Upper lobe of left lung (tissue), 6 donors: Measurements from ENCODE around the gene SELENOT. TPM values are rescaled to one million over a fixed set of nuclear protein-coding genes. Genes with fewer than 3 reads are reported as not detected.
"Not testable (repeated sequence)": the region's sequence is repeated elsewhere in the genome, so short reads cannot be mapped to it uniquely, and the experiment has no call there.

Source experiments
- ATAC-seq, 2 donors: fragments of 200-7000 bp; cut with Tn5 transposase; one replicate each; pipeline ENCODE4 v1.9.1; 2022; ENCODE audit warnings: mild to moderate bottlenecking in 2 of 2, moderate library complexity in 2 of 2; ENCODE audit not compliant: low FRiP score in 2 of 2
- DNase-seq, 2 donors: peaks; one replicate each; pipeline ENCODE4 v3.0.0-alpha.2; 2019 to 2020
- H3K27ac ChIP-seq, 4 donors: fragments of 200-600 bp; sonication (generic); one replicate each; pipeline ENCODE4 v1.5.1; 2016 to 2019
- H3K27me3 ChIP-seq, 4 donors: fragments of 200-600 bp; sonication (generic); one replicate each; pipeline ENCODE4 v1.5.1; 2017 to 2019
- H3K36me3 ChIP-seq, 4 donors: fragments of 200-600 bp; sonication (generic); one replicate each; pipeline ENCODE4 v1.5.1; 2016 to 2019
- H3K4me1 ChIP-seq, 4 donors: fragments of 200-600 bp; sonication (generic); one replicate each; pipeline ENCODE4 v1.5.1; 2018 to 2019
- H3K4me3 ChIP-seq, 4 donors: fragments of 200-600 bp; sonication (generic); one replicate each; pipeline ENCODE4 v1.5.1; 2017 to 2019; ENCODE audit warnings: mild to moderate bottlenecking in 2 of 4, moderate library complexity in 1 of 4
- H3K9me3 ChIP-seq, 4 donors: fragments of 200-600 bp; sonication (generic); one replicate each; pipeline ENCODE4 v1.5.1; 2018 to 2019
- EP300 ChIP-seq, 4 donors: sonication (generic); formaldehyde crosslinking; IDR thresholded peaks; one replicate each; pipeline ENCODE4 v1.5.1; 2017; ENCODE audit warnings: antibody characterized with exemption in 4 of 4, control low read depth in 2 of 4
- POLR2A ChIP-seq, 4 donors: fragments of 450-650 bp; IDR thresholded peaks; one replicate each; pipeline ENCODE4 v1.5.1; 2016 to 2017; ENCODE audit warnings: antibody characterized with exemption in 4 of 4, mild to moderate bottlenecking in 2 of 4
- POLR2AphosphoS5 ChIP-seq, 2 donors: sonication (generic); formaldehyde crosslinking; IDR thresholded peaks; one replicate each; pipeline ENCODE4 v1.5.1; 2017; ENCODE audit warnings: antibody characterized with exemption in 2 of 2
- WGBS, 2 donors: methylation state at CpG; one replicate each; pipeline ENCODE4 v1.1.5; 2017 to 2018; 5-methylcytosine and 5-hydroxymethylcytosine counted together
- total RNA-seq, 6 donors: library from RNA; depleted of rRNA in 4 of 6; stranded (reverse); fragments of >200 nt in 4 of 6; gene quantifications; one replicate each; pipeline versions ENCODE4 v1.1.0 to v1.2.1, GENCODE V29; 2016 to 2021
- TF ChIP-seq, protein P1 (sequence below), 6 experiments: fragments of 450-650 bp in 4 of 6; fragments of 200-600 bp in 2 of 6; sonication (generic) in 2 of 6; IDR thresholded peaks; one replicate each; pipeline ENCODE4 v1.5.1; 2016 to 2019; ENCODE audit warnings: antibody characterized with exemption in 6 of 6
- donor health status: DM: no; HTN: no; CAD: no; lungs with moderate emphysema.
- donor health status: DM: no; HTN: yes; CAD: no; lungs with severe emphysema.

SELENOT gene
- total RNA-seq, 6 donors from 2014 or later = 9.4 to 120 (median 90.2) TPM

DNA sequence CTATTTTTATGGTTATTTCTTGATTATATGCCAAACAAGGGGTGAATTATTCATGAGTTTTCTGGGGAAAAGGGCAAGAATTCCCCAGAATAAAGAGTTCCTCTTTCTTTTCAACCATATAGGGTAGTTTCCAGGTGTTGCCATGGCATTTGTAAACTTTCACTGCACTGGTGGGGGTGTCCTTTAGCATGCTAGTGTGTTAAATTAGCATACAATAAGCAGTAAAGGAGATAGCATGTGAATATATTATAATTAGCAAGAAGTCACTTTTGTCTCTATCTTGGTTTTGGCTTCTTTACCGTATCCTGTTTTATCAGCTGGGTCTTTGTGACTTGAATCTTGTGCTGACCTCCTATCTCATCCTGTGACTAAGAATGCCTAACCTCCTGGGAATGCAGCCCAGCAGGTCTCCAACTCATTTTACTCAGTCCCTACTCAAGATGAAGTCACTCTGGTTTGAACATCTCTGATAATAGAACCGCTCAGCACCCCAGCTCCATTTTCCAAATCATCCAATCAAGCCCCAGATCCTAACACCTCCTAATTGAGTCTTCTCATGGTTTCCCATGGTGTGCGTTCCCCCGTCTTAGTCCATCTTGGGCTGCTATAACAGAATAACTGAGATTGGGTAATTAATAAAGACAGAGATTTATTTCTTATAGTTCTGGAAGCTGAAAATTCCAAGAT lies 3.4 kb upstream of the SELENOT start:
- H3K4me3 ChIP-seq = no peak overlapping the region
- no peak overlapping the region for H3K27ac ChIP-seq
- H3K4me1 ChIP-seq = peaks cover 12 to 14% (median 14%) of the 10 kb centered on the region in 4 donors
- WGBS, 2 donors = 69 to 72% methylated on average over 4 of the region's 4 CpGs
- H3K9me3 ChIP-seq = no peaks in the 10 kb centered on the region
- H3K27me3 ChIP-seq = no peaks in the 10 kb centered on the region
- TF ChIP-seq, protein P1, sequence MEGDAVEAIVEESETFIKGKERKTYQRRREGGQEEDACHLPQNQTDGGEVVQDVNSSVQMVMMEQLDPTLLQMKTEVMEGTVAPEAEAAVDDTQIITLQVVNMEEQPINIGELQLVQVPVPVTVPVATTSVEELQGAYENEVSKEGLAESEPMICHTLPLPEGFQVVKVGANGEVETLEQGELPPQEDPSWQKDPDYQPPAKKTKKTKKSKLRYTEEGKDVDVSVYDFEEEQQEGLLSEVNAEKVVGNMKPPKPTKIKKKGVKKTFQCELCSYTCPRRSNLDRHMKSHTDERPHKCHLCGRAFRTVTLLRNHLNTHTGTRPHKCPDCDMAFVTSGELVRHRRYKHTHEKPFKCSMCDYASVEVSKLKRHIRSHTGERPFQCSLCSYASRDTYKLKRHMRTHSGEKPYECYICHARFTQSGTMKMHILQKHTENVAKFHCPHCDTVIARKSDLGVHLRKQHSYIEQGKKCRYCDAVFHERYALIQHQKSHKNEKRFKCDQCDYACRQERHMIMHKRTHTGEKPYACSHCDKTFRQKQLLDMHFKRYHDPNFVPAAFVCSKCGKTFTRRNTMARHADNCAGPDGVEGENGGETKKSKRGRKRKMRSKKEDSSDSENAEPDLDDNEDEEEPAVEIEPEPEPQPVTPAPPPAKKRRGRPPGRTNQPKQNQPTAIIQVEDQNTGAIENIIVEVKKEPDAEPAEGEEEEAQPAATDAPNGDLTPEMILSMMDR (IDR thresholded peaks at IDR 0.05) = no peak
- TF ChIP-seq EP300 (IDR thresholded peaks at IDR 0.05) (no peak), POLR2A (IDR thresholded peaks at IDR 0.05) (no peak), POLR2AphosphoS5 (IDR thresholded peaks at IDR 0.05) (no peak)
- DNase-seq = no peak
- ATAC-seq = no peak
- H3K36me3 ChIP-seq = no peaks in the 10 kb centered on the region

DNA sequence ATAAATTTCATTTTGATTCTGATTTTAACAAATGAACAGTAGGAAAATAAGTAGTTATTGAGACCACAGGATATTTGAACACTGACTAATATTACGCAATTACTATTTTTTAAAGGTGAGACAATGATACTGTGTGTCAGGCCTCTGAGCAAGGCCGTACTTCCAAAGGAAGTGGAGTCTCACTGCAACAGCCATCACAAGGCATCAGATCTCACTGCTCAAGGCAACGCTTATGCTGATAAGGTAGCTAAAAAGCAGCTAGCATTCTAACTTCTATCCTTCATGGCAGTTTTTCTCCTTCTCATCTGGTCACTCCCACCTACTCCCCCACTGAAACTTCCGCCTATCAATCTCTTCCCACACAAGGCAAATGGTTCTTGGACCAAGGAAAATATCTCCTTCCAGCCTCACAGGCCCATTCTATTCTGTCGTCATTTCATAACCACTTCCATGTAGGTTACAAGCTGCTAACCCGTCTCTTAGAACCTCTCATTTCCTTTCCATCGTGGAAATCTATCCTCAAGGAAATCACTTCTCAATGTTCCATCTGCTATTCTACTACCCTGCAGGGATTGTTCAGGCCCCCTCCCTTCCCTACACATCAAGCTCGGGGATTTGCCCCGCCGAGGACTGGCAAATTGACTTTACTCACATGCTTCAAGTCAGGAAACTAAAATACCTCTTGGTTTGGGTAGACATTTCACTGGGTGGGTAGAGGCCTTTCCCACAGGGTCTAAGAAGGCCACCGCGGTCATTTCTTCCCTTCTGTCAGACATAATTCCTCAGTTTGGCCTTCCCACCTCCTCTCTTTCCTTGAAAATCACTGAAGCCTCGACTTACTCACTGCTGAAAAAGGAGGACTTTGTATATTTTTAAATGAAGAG lies 2.2 kb upstream of the SELENOT start:
- H3K36me3 ChIP-seq, H3K4me3 ChIP-seq, H3K27me3 ChIP-seq, ATAC-seq, H3K9me3 ChIP-seq, H3K27ac ChIP-seq, DNase-seq: not testable (repeated sequence)
- H3K4me1 ChIP-seq = peaks cover 23 to 24% (median 23%) of the 10 kb centered on the region in 4 donors
- 86 to 92% methylated on average over 13 of the region's 13 CpGs for WGBS, 2 donors

DNA sequence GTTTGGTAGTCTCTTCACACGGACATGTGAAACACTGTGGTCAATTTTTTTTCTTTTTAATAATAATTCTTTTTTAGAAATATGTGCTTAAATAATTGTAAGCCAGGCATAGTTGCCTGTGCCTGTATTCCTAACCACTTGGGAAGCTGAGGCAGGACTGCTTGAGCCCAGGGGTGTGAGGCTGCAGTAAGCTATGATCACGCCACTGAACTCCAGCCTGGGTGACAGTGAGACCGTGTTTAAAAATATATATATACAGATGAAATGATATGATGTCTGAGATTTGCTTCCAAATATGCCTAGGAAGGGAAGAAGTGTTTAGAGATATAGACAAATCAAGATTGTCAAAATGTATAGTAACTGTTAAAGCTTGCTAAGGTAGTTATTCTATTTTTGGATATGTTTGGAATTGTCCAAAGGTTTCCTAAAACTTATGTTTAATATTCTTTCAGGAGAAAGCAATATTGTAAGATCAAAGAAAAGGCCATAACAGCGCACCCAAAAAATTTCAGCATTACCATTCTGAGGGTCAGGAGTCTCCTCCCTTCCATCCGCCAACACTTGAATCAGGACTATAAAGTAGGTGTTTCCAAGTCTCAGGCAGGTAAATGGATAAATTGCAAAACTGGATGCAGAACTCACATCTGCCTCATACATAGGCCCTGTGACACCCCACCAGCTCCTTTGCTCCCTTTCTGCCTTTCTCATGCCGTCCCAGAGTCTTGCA lies 532 bp upstream of the SELENOT start:
- H3K27me3 ChIP-seq = no peaks in the 10 kb centered on the region
- TF ChIP-seq POLR2A (IDR thresholded peaks at IDR 0.05) (no peak), EP300 (IDR thresholded peaks at IDR 0.05) (no peak), POLR2AphosphoS5 (IDR thresholded peaks at IDR 0.05) (no peak)
- TF ChIP-seq, protein P1 (IDR thresholded peaks at IDR 0.05) = no peak
- no peaks in the 10 kb centered on the region for H3K9me3 ChIP-seq
- peak overlapping the region; percentile 23 to 71 (median 68) for H3K4me3 ChIP-seq
- H3K4me1 ChIP-seq = peaks cover 30 to 41% (median 31%) of the 10 kb centered on the region in 4 donors
- peaks cover 0 to 4% (median 0%) of the 10 kb centered on the region in 4 donors for H3K36me3 ChIP-seq
- ATAC-seq = no peak
- 25% methylated on average over 6 of the region's 6 CpGs for WGBS, 2 donors
- peak overlapping the region; percentile 91 to 99 (median 98) for H3K27ac ChIP-seq
- no peak for DNase-seq

DNA sequence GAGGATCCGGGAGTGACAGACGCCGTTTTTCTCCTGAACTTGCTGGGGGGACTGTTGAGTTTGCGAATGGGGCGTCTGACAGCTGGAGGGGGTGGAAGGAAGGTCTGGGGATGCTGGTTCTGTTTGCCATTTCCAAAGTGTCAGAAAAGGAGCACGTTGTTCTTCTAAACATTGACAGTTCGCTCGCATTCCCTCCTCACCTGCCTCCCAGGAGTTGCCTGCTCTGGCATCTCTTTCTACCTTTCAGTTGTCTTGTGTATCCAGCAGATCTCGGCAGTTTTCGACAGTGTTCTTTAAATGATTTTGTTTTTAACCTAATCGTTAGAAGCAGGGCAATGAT lies 829 bp downstream of the SELENOT start:
- TF ChIP-seq, protein P1 (IDR thresholded peaks at IDR 0.05) = no peak
- TF ChIP-seq EP300 (IDR thresholded peaks at IDR 0.05) = no peak
- 0 to 1% methylated on average over 10 to 11 of the region's 11 CpGs for WGBS, 2 donors
- H3K27ac ChIP-seq = peak overlapping the region; percentile 91 to 99 (median 98)
- no peaks in the 10 kb centered on the region for H3K9me3 ChIP-seq
- H3K27me3 ChIP-seq = no peaks in the 10 kb centered on the region
- peak overlapping the region; percentile 65 to 85 (median 70) for H3K4me3 ChIP-seq
- DNase-seq (no peak), ATAC-seq (peak in 1 of 2 donors; percentile 11)
- H3K4me1 ChIP-seq = peaks cover 30 to 43% (median 35%) of the 10 kb centered on the region in 4 donors
- peaks cover 0 to 4% (median 0%) of the 10 kb centered on the region in 4 donors for H3K36me3 ChIP-seq
